Psoas muscle (tissue), 8 donors: Measurements from ENCODE around the gene ADCY2. TPM values are rescaled to one million over a fixed set of nuclear protein-coding genes. Genes with fewer than 3 reads are reported as not detected.

Experiments used
- ATAC-seq, 4 donors: fragments of 200-7000 bp; cut with Tn5 transposase; one replicate each; pipeline ENCODE4 v1.9.1; 2020; ENCODE audit warnings: moderate library complexity in 3 of 4, mild to moderate bottlenecking in 2 of 4
- DNase-seq, 2 donors: peaks; one replicate each; pipeline ENCODE4 v3.0.0-alpha.2; 2020
- H3K27ac ChIP-seq: fragments of 200-600 bp; one replicate; pipeline ENCODE4 v1.8.0; 2022
- H3K27me3 ChIP-seq, 3 donors: fragments of 200-600 bp in 1 of 3; one replicate each; pipeline versions ENCODE4 v1.6.1 to v1.8.0; 2013 to 2022; ENCODE audit warnings: low read length in 2 of 3, mild to moderate bottlenecking in 2 of 3, moderate library complexity in 1 of 3; ENCODE audit not compliant: insufficient read depth in 3 of 3
- H3K36me3 ChIP-seq, 2 donors: fragments of 200-600 bp in 1 of 2; one replicate each; pipeline versions ENCODE4 v1.6.1 to v1.8.0; 2013 to 2022; ENCODE audit warnings: low read depth in 1 of 2, mild to moderate bottlenecking in 1 of 2, moderate library complexity in 1 of 2; ENCODE audit not compliant: insufficient read depth in 1 of 2
- H3K4me1 ChIP-seq: fragments of 200-600 bp; one replicate; pipeline ENCODE4 v1.8.0; 2022
- H3K4me3 ChIP-seq: fragments of 200-600 bp; one replicate; pipeline ENCODE4 v1.8.0; 2022; ENCODE audit warnings: mild to moderate bottlenecking
- H3K9me3 ChIP-seq: fragments of 200-600 bp; one replicate; pipeline ENCODE4 v1.8.0; 2022
- CTCF ChIP-seq: fragments of 200-600 bp; IDR thresholded peaks from one replicate; pipeline ENCODE4 v1.8.0; 2022; ENCODE audit warnings: antibody characterized with exemption
- WGBS, 3 donors: extraction: QIAGEN DNeasy Blood & Tissue Kit; methylation state at CpG; one replicate each; pipeline versions ENCODE4 v1.1.6 to v1.1.7; 2013; 5-methylcytosine and 5-hydroxymethylcytosine counted together
- intact Hi-C, 2 donors: fragments of 100-400 bp; cut with DNase I; formaldehyde crosslinking; loops; one replicate each; pipeline versions ENCODE4 v1.11.0 to v1.14.2; 2022
- polyA plus RNA-seq, 3 donors: library from polyadenylated mRNA; stranded (reverse); fragments of 200-250 nt; gene quantifications; one replicate each; pipeline ENCODE4 v1.2.3, GENCODE V29; 2013
- total RNA-seq, 4 donors: library from RNA; stranded (reverse); fragmentation: NEBNext Ultra II Directional in 2 of 4; extraction: Animal tissue kit (Norgen Biotek cat#: 25700) in 2 of 4; gene quantifications; one replicate each; pipeline versions ENCODE4 v1.2.1 to v1.2.4, GENCODE V29; 2021 to 2023
- donor health status: healthy with polysubstance abuse.
- donor health status: DM: no; HTN: no; CAD: no; lungs with moderate emphysema.
- donor health status: Bipolar disorder and iron deficiency.
- donor health status: healthy.
- donor health status: DM: yes; HTN: yes; CAD: no.
- donor health status: DM: no; HTN: no; CAD: no.
- donor health status: DM: no; HTN: no; CAD: no.
- donor health status: DM: yes; HTN: yes; CAD: no.

ADCY2 gene
- total and polyA plus RNA-seq, 7 donors = 24.3 to 91.4 (median 55.1) TPM

GRCh38 chr5:7540736-7541485, 145.0 kb downstream of the ADCY2 start:
- Histone ChIP-seq H3K36me3 (no peaks in the 10 kb centered on the region), H3K4me3 (no peak overlapping the region), H3K27ac (peak overlapping the region; percentile 27), H3K27me3 (no peaks in the 10 kb centered on the region), H3K4me1 (no peaks in the 10 kb centered on the region), H3K9me3 (no peaks in the 10 kb centered on the region)
- 51 to 60% (median 54%) methylated on average over 9 of the region's 9 CpGs for WGBS, 3 donors
- intact Hi-C loops = no loop called here
- ATAC-seq (no peak), DNase-seq (no peak)
- no peak for TF ChIP-seq CTCF

- no peak overlapping the region for H3K27ac ChIP-seq
- DNase-seq = no peak
- 75 to 88% (median 77%) methylated on average over 2 of the region's 2 CpGs for WGBS, 3 donors
- ATAC-seq = peak in 3 of 4 donors; percentile 37 to 71 (median 70)
- no peaks in the 10 kb centered on the region for H3K27me3 ChIP-seq
- intact Hi-C loops = no loop called here
- H3K36me3 ChIP-seq = no peaks in the 10 kb centered on the region
- H3K4me1 ChIP-seq = no peaks in the 10 kb centered on the region
- no peak overlapping the region for H3K4me3 ChIP-seq
- no peaks in the 10 kb centered on the region for H3K9me3 ChIP-seq
- TF ChIP-seq CTCF = no peak
Observed at GRCh38 chr5:7541898-7542297, 146.0 kb downstream of the ADCY2 start.

DNA sequence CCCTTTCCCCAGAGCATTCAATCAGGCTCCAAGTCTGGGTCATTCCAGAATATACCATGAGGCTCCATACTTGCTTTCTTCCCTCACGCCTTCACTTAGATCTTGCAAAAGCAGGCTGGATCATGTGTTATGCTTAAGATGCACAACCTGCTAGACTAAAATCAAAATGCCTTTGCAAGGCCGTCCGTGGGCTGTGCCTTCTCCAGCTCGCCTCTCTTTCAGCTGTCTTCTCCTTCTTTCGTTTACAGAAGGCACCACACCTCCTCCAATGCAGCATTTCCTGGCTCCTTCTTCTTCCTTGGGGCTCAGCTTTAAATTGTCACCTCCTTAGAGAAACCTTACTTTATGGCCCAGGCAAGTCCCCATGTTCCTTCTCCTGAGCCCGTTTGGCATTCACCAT, 150.6 kb downstream of the ADCY2 start:
- 75 to 85% (median 76%) methylated on average over 6 of the region's 6 CpGs for WGBS, 3 donors
- H3K27ac ChIP-seq = no peak overlapping the region
- DNase-seq (no peak), ATAC-seq (no peak)
- no peaks in the 10 kb centered on the region for H3K27me3 ChIP-seq
- no peaks in the 10 kb centered on the region for H3K36me3 ChIP-seq
- TF ChIP-seq CTCF = no peak
- H3K4me1 ChIP-seq = no peaks in the 10 kb centered on the region
- intact Hi-C loops = no loop called here
- H3K4me3 ChIP-seq = no peak overlapping the region
- no peaks in the 10 kb centered on the region for H3K9me3 ChIP-seq

DNA sequence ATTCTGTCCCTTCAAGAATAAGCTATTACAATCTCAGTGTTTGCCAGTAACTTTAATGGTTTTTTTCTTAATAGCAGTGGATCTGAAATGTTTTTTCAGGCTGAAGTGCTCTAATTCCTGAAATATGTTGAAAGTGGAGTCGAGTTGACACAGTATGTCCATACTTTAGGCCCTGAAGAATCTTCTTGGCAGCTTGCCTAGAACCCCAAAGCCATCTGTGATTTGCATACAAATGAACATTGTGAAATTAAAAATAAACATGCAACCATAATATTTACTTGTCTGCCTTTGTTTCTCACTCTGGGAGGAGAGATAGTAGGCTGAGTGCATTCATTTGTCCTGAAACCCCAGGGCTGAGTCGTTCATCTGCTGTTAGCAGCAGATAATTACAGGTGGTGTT, 152.7 kb downstream of the ADCY2 start:
- H3K27ac ChIP-seq = no peak overlapping the region
- intact Hi-C loops = no loop called here
- WGBS, 3 donors = 46 to 54% (median 48%) methylated on average over 2 of the region's 2 CpGs
- no peaks in the 10 kb centered on the region for H3K27me3 ChIP-seq
- H3K36me3 ChIP-seq = no peaks in the 10 kb centered on the region
- no peak for ATAC-seq
- no peaks in the 10 kb centered on the region for H3K4me1 ChIP-seq
- no peak for TF ChIP-seq CTCF
- H3K9me3 ChIP-seq = no peaks in the 10 kb centered on the region
- H3K4me3 ChIP-seq = no peak overlapping the region
- no peak for DNase-seq

- no peaks in the 10 kb centered on the region for H3K9me3 ChIP-seq
- no peak for DNase-seq
- no peak for TF ChIP-seq CTCF
- intact Hi-C loops = no loop called here
- H3K4me1 ChIP-seq = no peaks in the 10 kb centered on the region
- H3K27ac ChIP-seq = no peak overlapping the region
- 80 to 85% (median 84%) methylated on average over 2 of the region's 2 CpGs for WGBS, 3 donors
- H3K27me3 ChIP-seq = no peaks in the 10 kb centered on the region
- H3K36me3 ChIP-seq = no peaks in the 10 kb centered on the region
- H3K4me3 ChIP-seq = no peak overlapping the region
- no peak for ATAC-seq
Observed at GRCh38 chr5:7565559-7565958, 169.6 kb downstream of the ADCY2 start.
